Measurements from ENCODE around the gene TRIO.

Gene TRIO

DNA sequence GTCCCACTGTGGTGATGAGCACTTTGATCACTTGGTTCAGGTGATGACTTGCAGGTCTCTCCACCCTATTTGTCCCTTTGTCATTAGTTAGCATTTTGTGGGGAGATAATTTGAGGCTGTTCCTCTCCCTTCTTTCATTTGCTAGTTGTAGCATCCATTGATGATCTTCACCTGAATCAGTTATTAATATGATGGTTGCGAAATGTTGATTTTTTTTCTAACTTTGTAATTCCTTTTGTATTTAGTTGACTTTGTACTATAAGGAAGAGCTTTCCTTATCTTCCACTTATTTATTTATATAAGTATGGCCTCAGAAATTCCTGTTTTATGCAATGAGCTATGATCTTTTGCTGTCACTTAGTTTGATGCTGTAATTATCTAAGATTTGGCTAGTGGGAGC, 12.6 kb downstream of the TRIO start:
- CTCF ChIA-PET = interaction anchor here (0.6 kb wide), 1 partner anchor 114 kb away, joined by 3 read pairs; no protein-coding TSS in a partner anchor
- Histone ChIP-seq H3K27ac (ENCODE audit: extremely low read depth, low read depth, low read length) (peak overlapping the region; percentile 97; the same call in 1 of the 2 replicates), H3K4me3 (ENCODE audit: low read depth, low read length) (no peak overlapping the region), H3K9me3 (ENCODE audit: control insufficient read depth, insufficient read depth, low read depth, low read length) (no peaks in the 10 kb centered on the region), H3K36me3 (ENCODE audit: control insufficient read depth in 2 of 2, insufficient read depth in 1 of 2, low read length in 2 of 2) (no peaks in the 10 kb centered on the region; a peak in 1 of 3 replicates), H3K4me1 (ENCODE audit: control insufficient read depth, insufficient read depth, low read length) (peaks cover 73% of the 10 kb centered on the region)
- no peak for TF ChIP-seq BCL11B (tag by site-specific recombination; IDR thresholded peaks at IDR 0.05; ENCODE audit: low read depth)
- no peak for TF ChIP-seq ZNF221 (tag by site-specific recombination; IDR thresholded peaks at IDR 0.05; ENCODE audit: borderline replicate concordance)
- TF ChIP-seq, protein P1, sequence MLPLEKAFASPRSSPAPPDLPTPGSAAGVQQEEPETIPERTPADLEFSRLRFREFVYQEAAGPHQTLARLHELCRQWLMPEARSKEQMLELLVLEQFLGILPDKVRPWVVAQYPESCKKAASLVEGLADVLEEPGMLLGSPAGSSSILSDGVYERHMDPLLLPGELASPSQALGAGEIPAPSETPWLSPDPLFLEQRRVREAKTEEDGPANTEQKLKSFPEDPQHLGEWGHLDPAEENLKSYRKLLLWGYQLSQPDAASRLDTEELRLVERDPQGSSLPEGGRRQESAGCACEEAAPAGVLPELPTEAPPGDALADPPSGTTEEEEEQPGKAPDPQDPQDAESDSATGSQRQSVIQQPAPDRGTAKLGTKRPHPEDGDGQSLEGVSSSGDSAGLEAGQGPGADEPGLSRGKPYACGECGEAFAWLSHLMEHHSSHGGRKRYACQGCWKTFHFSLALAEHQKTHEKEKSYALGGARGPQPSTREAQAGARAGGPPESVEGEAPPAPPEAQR (tag by site-specific recombination; IDR thresholded peaks at IDR 0.05) = no peak
- no peak for TF ChIP-seq SALL2 (tag by site-specific recombination; IDR thresholded peaks at IDR 0.05; ENCODE audit: borderline replicate concordance)
- TF ChIP-seq, protein P2, sequence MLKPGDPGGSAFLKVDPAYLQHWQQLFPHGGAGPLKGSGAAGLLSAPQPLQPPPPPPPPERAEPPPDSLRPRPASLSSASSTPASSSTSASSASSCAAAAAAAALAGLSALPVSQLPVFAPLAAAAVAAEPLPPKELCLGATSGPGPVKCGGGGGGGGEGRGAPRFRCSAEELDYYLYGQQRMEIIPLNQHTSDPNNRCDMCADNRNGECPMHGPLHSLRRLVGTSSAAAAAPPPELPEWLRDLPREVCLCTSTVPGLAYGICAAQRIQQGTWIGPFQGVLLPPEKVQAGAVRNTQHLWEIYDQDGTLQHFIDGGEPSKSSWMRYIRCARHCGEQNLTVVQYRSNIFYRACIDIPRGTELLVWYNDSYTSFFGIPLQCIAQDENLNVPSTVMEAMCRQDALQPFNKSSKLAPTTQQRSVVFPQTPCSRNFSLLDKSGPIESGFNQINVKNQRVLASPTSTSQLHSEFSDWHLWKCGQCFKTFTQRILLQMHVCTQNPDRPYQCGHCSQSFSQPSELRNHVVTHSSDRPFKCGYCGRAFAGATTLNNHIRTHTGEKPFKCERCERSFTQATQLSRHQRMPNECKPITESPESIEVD (tag by site-specific recombination; IDR thresholded peaks at IDR 0.05) = no peak
- no peak for TF ChIP-seq ZNF274 (IDR thresholded peaks at IDR 0.05; ENCODE audit: low read length)
- no peak for TF ChIP-seq ZNF274 (tag by site-specific recombination; IDR thresholded peaks at IDR 0.05; ENCODE audit: borderline replicate concordance)
- no peak for TF ChIP-seq ZNF548 (tag by site-specific recombination; IDR thresholded peaks at IDR 0.05)
- no peak for TF ChIP-seq FEZF1 (tag by site-specific recombination; IDR thresholded peaks at IDR 0.05)
- TF ChIP-seq ZNF24 (tag by site-specific recombination; IDR thresholded peaks at IDR 0.05) = no peak
- TF ChIP-seq ZNF2 (tag by site-specific recombination; IDR thresholded peaks at IDR 0.05) = no peak
- no peak for TF ChIP-seq SP3 (tag by site-specific recombination; IDR thresholded peaks at IDR 0.05)
- TF ChIP-seq SCRT2 (tag by site-specific recombination; IDR thresholded peaks at IDR 0.05) = no peak
- TF ChIP-seq ZNF621 (tag by site-specific recombination; IDR thresholded peaks at IDR 0.05) = no peak
- TF ChIP-seq TRIM28 (IDR thresholded peaks at IDR 0.05; ENCODE audit: borderline replicate concordance, low read length) = no peak
- no peak for TF ChIP-seq ZBTB1 (tag by site-specific recombination; IDR thresholded peaks at IDR 0.05)
- TF ChIP-seq ZNF792 (tag by site-specific recombination; IDR thresholded peaks at IDR 0.05) = no peak
- no peak for TF ChIP-seq ZNF211 (tag by site-specific recombination; IDR thresholded peaks at IDR 0.05; ENCODE audit: low read depth)
- TF ChIP-seq, protein P3, sequence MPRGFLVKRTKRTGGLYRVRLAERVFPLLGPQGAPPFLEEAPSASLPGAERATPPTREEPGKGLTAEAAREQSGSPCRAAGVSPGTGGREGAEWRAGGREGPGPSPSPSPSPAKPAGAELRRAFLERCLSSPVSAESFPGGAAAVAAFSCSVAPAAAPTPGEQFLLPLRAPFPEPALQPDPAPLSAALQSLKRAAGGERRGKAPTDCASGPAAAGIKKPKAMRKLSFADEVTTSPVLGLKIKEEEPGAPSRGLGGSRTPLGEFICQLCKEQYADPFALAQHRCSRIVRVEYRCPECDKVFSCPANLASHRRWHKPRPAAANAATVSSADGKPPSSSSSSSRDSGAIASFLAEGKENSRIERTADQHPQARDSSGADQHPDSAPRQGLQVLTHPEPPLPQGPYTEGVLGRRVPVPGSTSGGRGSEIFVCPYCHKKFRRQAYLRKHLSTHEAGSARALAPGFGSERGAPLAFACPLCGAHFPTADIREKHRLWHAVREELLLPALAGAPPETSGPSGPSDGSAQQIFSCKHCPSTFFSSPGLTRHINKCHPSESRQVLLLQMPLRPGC (tag by site-specific recombination; IDR thresholded peaks at IDR 0.05) = no peak
- POLR2A ChIA-PET = interaction anchor here (0.9 to 3.6 kb wide), 5 partner anchors 11 to 34 kb away, joined by 4 to 28 read pairs (median 7); partner anchors contain the start of gene TRIO

DNA sequence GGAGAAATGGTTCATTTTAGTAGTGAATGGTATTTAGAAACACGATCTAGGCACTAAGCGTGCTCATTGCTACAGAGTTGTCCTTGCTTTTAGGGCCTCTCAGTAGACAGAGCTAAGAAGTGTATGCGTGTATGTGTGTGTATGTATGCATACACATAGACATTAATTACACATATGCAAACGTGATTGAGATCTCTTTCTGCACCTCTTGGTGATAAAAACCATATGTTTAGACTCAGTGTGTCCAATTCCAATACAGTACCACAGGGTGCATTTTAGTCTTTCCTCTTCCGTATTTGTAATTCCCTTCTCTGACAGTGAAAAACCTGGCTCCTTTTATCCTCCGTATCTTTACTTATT, 13.1 kb downstream of the TRIO start:
- TF ChIP-seq ZNF19 (tag by site-specific recombination; IDR thresholded peaks at IDR 0.05; ENCODE audit: low read depth) (no peak), ZNF585B (tag by site-specific recombination; IDR thresholded peaks at IDR 0.05) (peak; percentile 31; the same call in 1 of the 2 replicates), REPIN1 (tag by site-specific recombination; IDR thresholded peaks at IDR 0.05; ENCODE audit: low read depth) (0 out of 2 replicates have a peak, but pooled peaks have one; percentile 24)
- Histone ChIP-seq H3K4me3 (ENCODE audit: low read depth, low read length) (no peak overlapping the region; the same call in 1 of the 2 replicates), H3K36me3 (ENCODE audit: control insufficient read depth in 2 of 2, insufficient read depth in 1 of 2, low read length in 2 of 2) (no peaks in the 10 kb centered on the region; a peak in 1 of 3 replicates), H3K27ac (ENCODE audit: extremely low read depth, low read depth, low read length) (peak overlapping the region; percentile 97), H3K4me1 (ENCODE audit: control insufficient read depth, insufficient read depth, low read length) (peaks cover 69% of the 10 kb centered on the region), H3K9me3 (ENCODE audit: control insufficient read depth, insufficient read depth, low read depth, low read length) (no peaks in the 10 kb centered on the region)
- POLR2A ChIA-PET = interaction anchor here (0.9 to 3.6 kb wide), 12 partner anchors 10 to 114 kb away, joined by 3 to 28 read pairs (median 4); partner anchors contain the start of gene TRIO
- CTCF ChIA-PET = interaction anchor here (0.6 to 1.5 kb wide), 2 partner anchors 11 to 114 kb away, joined by 3 to 5 read pairs; no protein-coding TSS in a partner anchor
